HCT116 (cell line): Measurements from ENCODE around the gene RSPO4. TPM values are rescaled to one million over a fixed set of nuclear protein-coding genes. Genes with fewer than 3 reads are reported as not detected.

Experiments
- ATAC-seq: fragments of 200-7000 bp; cut with Tn5 transposase; 2 replicates; pipeline ENCODE4 v1.9.1; 2020; ENCODE audit warnings: mild to moderate bottlenecking, moderate library complexity
- BruUV-seq: library from RNA; stranded (reverse); fragments of 400-500 nt; replicated peaks from 2 replicates; lab custom pipeline; 2021; lab: Mats Ljungman, UMichigan
- CTCF ChIA-PET: fragments of 300-600 bp; sonication (Branson Sonifier 250); formaldehyde crosslinking; loops from one replicate; lab custom pipeline; 2021; ENCODE audit warnings: antibody characterized with exemption; lab: Charles Lee
- POLR2A ChIA-PET: fragments of 300-600, 350-600 bp; sonication (Branson Sonifier 250); formaldehyde crosslinking; loops from one replicate; lab custom pipeline; 2021; ENCODE audit warnings: antibody characterized with exemption; lab: Charles Lee
- RAD21 ChIA-PET, 2 experiments: fragments of 300-600 bp; sonication (Branson Sonifier 250); formaldehyde crosslinking; loops; one replicate each; lab custom pipeline; 2023; ENCODE audit warnings: low total read pairs in 2 of 2; ENCODE audit not compliant: uncharacterized antibody in 2 of 2, unreplicated experiment in 2 of 2, low non-redundant PET in 1 of 2; lab: Charles Lee
- DNase-seq: peaks from one replicate; pipeline ENCODE4 v3.0.0-alpha.2; 2010; ENCODE audit warnings: low read depth, low spot score
- H2AFZ ChIP-seq: fragments of 200-600 bp; shearing (Covaris generic), sonication (generic); 2 replicates; pipeline ENCODE4 v1.6.1; 2017; ENCODE audit warnings: low read depth, mixed run types, mixed read lengths, antibody characterized with exemption, low read length; ENCODE audit not compliant: poor library complexity, severe bottlenecking
- H3K27ac ChIP-seq: 2 replicates; pipeline ENCODE4 v1.5.1; 2012; ENCODE audit warnings: low read depth, low read length
- H3K27me3 ChIP-seq: fragments of 200-600 bp; sonication (generic); 2 replicates; pipeline ENCODE4 v1.6.1; 2016; ENCODE audit warnings: mixed run types, low read length, mixed read lengths; ENCODE audit not compliant: insufficient read depth
- H3K36me3 ChIP-seq, 2 experiments: fragments of 200-500 bp in 1 of 2; fragments of 200-600 bp in 1 of 2; sonication (Bioruptor generic) in 1 of 2; sonication (generic) in 1 of 2; 2 replicates each; pipeline versions ENCODE4 v1.5.1 to v1.6.1; 2014 to 2016; ENCODE audit warnings: low read length in 2 of 2, inconsistent platforms in 1 of 2, mixed read lengths in 1 of 2, mixed run types in 1 of 2; ENCODE audit not compliant: insufficient read depth in 2 of 2, control insufficient read depth in 1 of 2
- H3K4me1 ChIP-seq, 2 experiments: fragments of 200-600 bp in 1 of 2; sonication (generic) in 1 of 2; 2 replicates each; pipeline versions ENCODE4 v1.5.1 to v1.6.1; 2012 to 2017; ENCODE audit warnings: low read length in 2 of 2, inconsistent platforms in 1 of 2, mild to moderate bottlenecking in 1 of 2, mixed read lengths in 1 of 2, mixed run types in 1 of 2, moderate library complexity in 1 of 2; ENCODE audit not compliant: insufficient read depth in 2 of 2, control insufficient read depth in 1 of 2
- H3K4me2 ChIP-seq: fragments of 200-600 bp; sonication (generic); 2 replicates; pipeline ENCODE4 v1.6.1; 2017; ENCODE audit warnings: mixed run types, low read length, mixed read lengths
- H3K4me3 ChIP-seq, 2 experiments: fragments of 200-600 bp in 1 of 2; sonication (generic) in 1 of 2; replicated peaks in 1 of 2; 2 replicates each; pipeline ENCODE4 v1.5.1; 2011 to 2016; ENCODE audit warnings: low read length in 2 of 2, control low read depth in 1 of 2, low read depth in 1 of 2, mild to moderate bottlenecking in 1 of 2, mixed read lengths in 1 of 2, mixed run types in 1 of 2
- H3K79me2 ChIP-seq: fragments of 200-600 bp; sonication (generic); 2 replicates; pipeline ENCODE4 v1.6.1; 2017; ENCODE audit warnings: mild to moderate bottlenecking, mixed run types, low read length, moderate library complexity, mixed read lengths; ENCODE audit not compliant: insufficient read depth
- H3K9ac ChIP-seq: fragments of 200-600 bp; sonication (generic); 2 replicates; pipeline ENCODE4 v1.6.1; 2016; ENCODE audit warnings: low read length, mixed read lengths
- H3K9me2 ChIP-seq: fragments of 200-600 bp; sonication (generic), shearing (Covaris generic); 2 replicates; pipeline ENCODE4 v1.6.1; 2017; ENCODE audit warnings: mixed run types, mild to moderate bottlenecking, moderate library complexity; ENCODE audit not compliant: insufficient read depth
- H3K9me3 ChIP-seq, 2 experiments: fragments of 200-500 bp in 1 of 2; fragments of 200-600 bp in 1 of 2; sonication (Bioruptor generic) in 1 of 2; sonication (generic) in 1 of 2; 2 replicates each; pipeline ENCODE4 v1.6.1; 2014 to 2017; ENCODE audit warnings: low read length in 2 of 2, mixed read lengths in 2 of 2, inconsistent platforms in 1 of 2, low read depth in 1 of 2, mild to moderate bottlenecking in 1 of 2, mixed run types in 1 of 2, moderate library complexity in 1 of 2; ENCODE audit not compliant: control insufficient read depth in 1 of 2, insufficient read depth in 1 of 2
- H4K20me1 ChIP-seq: fragments of 200-600 bp; sonication (generic), shearing (Covaris generic); 2 replicates; pipeline ENCODE4 v1.6.1; 2017; ENCODE audit warnings: mixed run types, mild to moderate bottlenecking, moderate library complexity; ENCODE audit not compliant: insufficient read depth
- CBX3 ChIP-seq: IDR thresholded peaks from 2 replicates; pipeline ENCODE4 v1.6.1; 2012; ENCODE audit warnings: low read depth
- EGR1 ChIP-seq: IDR thresholded peaks from 2 replicates; pipeline ENCODE4 v1.6.1; 2012; ENCODE audit warnings: low read depth
- SP1 ChIP-seq: IDR thresholded peaks from 2 replicates; pipeline ENCODE4 v1.6.1; 2012; ENCODE audit warnings: low read depth
- SRF ChIP-seq: IDR thresholded peaks from 2 replicates; pipeline ENCODE4 v1.6.1; 2012; ENCODE audit warnings: low read depth
- ZFX ChIP-seq: fragments of 450-650 bp; IDR thresholded peaks from 2 replicates; pipeline ENCODE4 v1.6.1; 2017
- intact Hi-C: fragments of 100-400 bp; cut with micrococcal nuclease; formaldehyde crosslinking; loops from 2 replicates; pipeline ENCODE4 v1.10.0; 2022
- total RNA-seq: library from RNA; stranded (reverse); gene quantifications from one replicate; pipeline ENCODE4 v1.2.1, GENCODE V29; 2021; ENCODE audit not compliant: unreplicated experiment
- TF ChIP-seq, protein P1 (sequence below): IDR thresholded peaks from 2 replicates; pipeline ENCODE4 v1.6.1; 2012; ENCODE audit warnings: low read depth
- TF ChIP-seq, protein P2 (sequence below): IDR thresholded peaks from 2 replicates; pipeline ENCODE4 v1.6.1; 2012
- TF ChIP-seq, protein P3 (sequence below): IDR thresholded peaks from 2 replicates; pipeline ENCODE4 v1.6.1; 2012
- TF ChIP-seq, protein P4 (sequence below): IDR thresholded peaks from 2 replicates; pipeline ENCODE4 v1.6.1; 2011; ENCODE audit warnings: mild to moderate bottlenecking, low read length, moderate library complexity; ENCODE audit not compliant: insufficient replicate concordance; ENCODE audit errors: extremely low read depth

RSPO4 gene
- total RNA-seq, 1 experiment from 2014 or later: 0.84 TPM

DNA sequence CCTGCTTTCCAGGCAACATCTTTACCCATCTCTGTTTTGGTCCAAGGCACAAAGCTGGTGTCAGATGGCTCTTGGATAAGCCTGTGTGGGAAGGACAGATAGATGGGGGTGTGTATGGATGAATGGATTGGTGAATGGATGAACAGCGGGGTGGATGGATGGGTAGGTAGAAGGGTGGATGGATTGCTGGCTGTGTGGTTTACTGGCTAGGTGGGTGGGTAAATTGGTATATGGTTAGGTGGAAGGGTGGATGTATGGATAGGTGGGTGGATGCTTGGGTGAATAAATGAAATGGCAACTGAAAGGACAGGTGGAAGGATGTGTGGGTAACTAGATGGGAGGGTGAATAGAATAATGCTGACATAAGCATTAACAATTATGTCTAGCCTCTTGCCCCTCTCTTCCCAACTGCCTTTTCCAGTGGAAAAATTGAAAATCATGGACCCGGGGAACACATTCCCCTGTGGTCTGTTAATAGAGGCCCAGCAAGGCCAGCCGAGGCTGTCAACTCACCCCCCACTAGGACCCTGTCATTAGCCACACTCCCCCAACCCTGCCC, 43.8 kb upstream of the RSPO4 start:
- no peaks in the 10 kb centered on the region for H3K79me2 ChIP-seq
- no peaks in the 10 kb centered on the region for H3K9me2 ChIP-seq
- ATAC-seq (no peak), DNase-seq (no peak)
- TF ChIP-seq EGR1 (no peak), SRF (no peak), ZFX (no peak), CBX3 (no peak), SP1 (no peak)
- TF ChIP-seq, protein P1, sequence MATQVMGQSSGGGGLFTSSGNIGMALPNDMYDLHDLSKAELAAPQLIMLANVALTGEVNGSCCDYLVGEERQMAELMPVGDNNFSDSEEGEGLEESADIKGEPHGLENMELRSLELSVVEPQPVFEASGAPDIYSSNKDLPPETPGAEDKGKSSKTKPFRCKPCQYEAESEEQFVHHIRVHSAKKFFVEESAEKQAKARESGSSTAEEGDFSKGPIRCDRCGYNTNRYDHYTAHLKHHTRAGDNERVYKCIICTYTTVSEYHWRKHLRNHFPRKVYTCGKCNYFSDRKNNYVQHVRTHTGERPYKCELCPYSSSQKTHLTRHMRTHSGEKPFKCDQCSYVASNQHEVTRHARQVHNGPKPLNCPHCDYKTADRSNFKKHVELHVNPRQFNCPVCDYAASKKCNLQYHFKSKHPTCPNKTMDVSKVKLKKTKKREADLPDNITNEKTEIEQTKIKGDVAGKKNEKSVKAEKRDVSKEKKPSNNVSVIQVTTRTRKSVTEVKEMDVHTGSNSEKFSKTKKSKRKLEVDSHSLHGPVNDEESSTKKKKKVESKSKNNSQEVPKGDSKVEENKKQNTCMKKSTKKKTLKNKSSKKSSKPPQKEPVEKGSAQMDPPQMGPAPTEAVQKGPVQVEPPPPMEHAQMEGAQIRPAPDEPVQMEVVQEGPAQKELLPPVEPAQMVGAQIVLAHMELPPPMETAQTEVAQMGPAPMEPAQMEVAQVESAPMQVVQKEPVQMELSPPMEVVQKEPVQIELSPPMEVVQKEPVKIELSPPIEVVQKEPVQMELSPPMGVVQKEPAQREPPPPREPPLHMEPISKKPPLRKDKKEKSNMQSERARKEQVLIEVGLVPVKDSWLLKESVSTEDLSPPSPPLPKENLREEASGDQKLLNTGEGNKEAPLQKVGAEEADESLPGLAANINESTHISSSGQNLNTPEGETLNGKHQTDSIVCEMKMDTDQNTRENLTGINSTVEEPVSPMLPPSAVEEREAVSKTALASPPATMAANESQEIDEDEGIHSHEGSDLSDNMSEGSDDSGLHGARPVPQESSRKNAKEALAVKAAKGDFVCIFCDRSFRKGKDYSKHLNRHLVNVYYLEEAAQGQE: no peak
- TF ChIP-seq, protein P2, sequence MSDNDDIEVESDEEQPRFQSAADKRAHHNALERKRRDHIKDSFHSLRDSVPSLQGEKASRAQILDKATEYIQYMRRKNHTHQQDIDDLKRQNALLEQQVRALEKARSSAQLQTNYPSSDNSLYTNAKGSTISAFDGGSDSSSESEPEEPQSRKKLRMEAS: no peak
- TF ChIP-seq, protein P3, sequence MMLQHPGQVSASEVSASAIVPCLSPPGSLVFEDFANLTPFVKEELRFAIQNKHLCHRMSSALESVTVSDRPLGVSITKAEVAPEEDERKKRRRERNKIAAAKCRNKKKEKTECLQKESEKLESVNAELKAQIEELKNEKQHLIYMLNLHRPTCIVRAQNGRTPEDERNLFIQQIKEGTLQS: no peak
- TF ChIP-seq, protein P4, sequence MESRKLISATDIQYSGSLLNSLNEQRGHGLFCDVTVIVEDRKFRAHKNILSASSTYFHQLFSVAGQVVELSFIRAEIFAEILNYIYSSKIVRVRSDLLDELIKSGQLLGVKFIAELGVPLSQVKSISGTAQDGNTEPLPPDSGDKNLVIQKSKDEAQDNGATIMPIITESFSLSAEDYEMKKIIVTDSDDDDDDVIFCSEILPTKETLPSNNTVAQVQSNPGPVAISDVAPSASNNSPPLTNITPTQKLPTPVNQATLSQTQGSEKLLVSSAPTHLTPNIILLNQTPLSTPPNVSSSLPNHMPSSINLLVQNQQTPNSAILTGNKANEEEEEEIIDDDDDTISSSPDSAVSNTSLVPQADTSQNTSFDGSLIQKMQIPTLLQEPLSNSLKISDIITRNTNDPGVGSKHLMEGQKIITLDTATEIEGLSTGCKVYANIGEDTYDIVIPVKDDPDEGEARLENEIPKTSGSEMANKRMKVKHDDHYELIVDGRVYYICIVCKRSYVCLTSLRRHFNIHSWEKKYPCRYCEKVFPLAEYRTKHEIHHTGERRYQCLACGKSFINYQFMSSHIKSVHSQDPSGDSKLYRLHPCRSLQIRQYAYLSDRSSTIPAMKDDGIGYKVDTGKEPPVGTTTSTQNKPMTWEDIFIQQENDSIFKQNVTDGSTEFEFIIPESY: no peak
- POLR2A ChIA-PET: no interaction called here
- H3K9ac ChIP-seq: no peak overlapping the region
- no peaks in the 10 kb centered on the region for H3K36me3 ChIP-seq
- no peak overlapping the region for H3K4me3 ChIP-seq
- BruUV-seq: no TSS peak
- no peaks in the 10 kb centered on the region for H3K9me3 ChIP-seq
- H3K4me1 ChIP-seq: no peaks in the 10 kb centered on the region
- H2AFZ ChIP-seq: no peak overlapping the region
- intact Hi-C loops: no loop called here
- no peak overlapping the region for H3K27ac ChIP-seq
- H4K20me1 ChIP-seq: no peaks in the 10 kb centered on the region
- peaks cover 5% of the 10 kb centered on the region; the same call in 1 of the 2 replicates for H3K27me3 ChIP-seq
- CTCF ChIA-PET: no interaction called here
- RAD21 ChIA-PET: no interaction called here
- H3K4me2 ChIP-seq: no peak overlapping the region
